SK-N-SH (cell line): ENCODE data around the gene TRIM50. TPM values are rescaled to one million over a fixed set of nuclear protein-coding genes. Genes with fewer than 3 reads are reported as not detected.
"Not testable (repeated sequence)": the region's sequence is repeated elsewhere in the genome, so short reads cannot be mapped to it uniquely, and the experiment has no call there.

Experiments
- CTCF ChIA-PET: fragments of 300-600, 350-600 bp; formaldehyde crosslinking; extraction: SDS; loops from one replicate; lab custom pipeline; 2021; lab: Yijun Ruan, JAX
- POLR2A ChIA-PET: fragments of 350-600 bp; sonication (Branson Sonifier 250); formaldehyde crosslinking; extraction: SDS; loops from one replicate; lab custom pipeline; 2020; ENCODE audit warnings: antibody characterized with exemption, inconsistent platforms; lab: Yijun Ruan, JAX
- DNase-seq: peaks from one replicate; pipeline ENCODE4 v3.0.0; 2012
- H2AFZ ChIP-seq: fragments of 200-600 bp; sonication (generic); 2 replicates; pipeline ENCODE4 v1.8.1; 2016; ENCODE audit warnings: antibody characterized with exemption, mild to moderate bottlenecking, low read depth
- H3F3A ChIP-seq: fragments of 200-600 bp; sonication (generic); replicated peaks from 2 replicates; pipeline ENCODE3; 2016; ENCODE audit warnings: antibody characterized with exemption, mild to moderate bottlenecking; ENCODE audit not compliant: insufficient read depth
- H3K27ac ChIP-seq, 2 experiments: fragments of 200-500 bp in 1 of 2; fragments of 200-600 bp in 1 of 2; sonication (Bioruptor generic) in 1 of 2; sonication (generic), shearing (Covaris generic) in 1 of 2; 2 replicates each; pipeline versions ENCODE4 v1.5.1 to v1.6.1; 2014 to 2016; ENCODE audit warnings: low read depth in 2 of 2, inconsistent platforms in 1 of 2, low read length in 1 of 2, mild to moderate bottlenecking in 1 of 2, mixed read lengths in 1 of 2
- H3K27me3 ChIP-seq: fragments of 200-600 bp; sonication (generic), shearing (Covaris generic); 2 replicates; pipeline ENCODE4 v1.6.1; 2016; ENCODE audit warnings: mixed run types; ENCODE audit not compliant: insufficient read depth
- H3K36me3 ChIP-seq, 2 experiments: fragments of 200-500 bp in 1 of 2; fragments of 200-600 bp in 1 of 2; sonication (Bioruptor generic) in 1 of 2; sonication (generic) in 1 of 2; replicated peaks in 1 of 2; 2 replicates each; pipeline versions ENCODE3 to v1.5.1; 2014 to 2016; ENCODE audit warnings: low read length in 1 of 2, mild to moderate bottlenecking in 1 of 2; ENCODE audit not compliant: insufficient read depth in 2 of 2, control insufficient read depth in 1 of 2
- H3K4me1 ChIP-seq, 2 experiments: fragments of 200-500 bp in 1 of 2; fragments of 200-600 bp in 1 of 2; sonication (Bioruptor generic) in 1 of 2; sonication (generic), shearing (Covaris generic) in 1 of 2; 2 replicates each; pipeline versions ENCODE4 v1.5.1 to v1.6.1; 2014 to 2016; ENCODE audit warnings: low read depth in 1 of 2, low read length in 1 of 2, mixed run types in 1 of 2; ENCODE audit not compliant: insufficient read depth in 2 of 2, control insufficient read depth in 1 of 2
- H3K4me2 ChIP-seq: fragments of 200-600 bp; sonication (generic), shearing (Covaris generic); 2 replicates; pipeline ENCODE4 v1.6.1; 2017; ENCODE audit warnings: mixed run types
- H3K4me3 ChIP-seq, 2 experiments: fragments of 200-500 bp in 1 of 2; fragments of 200-600 bp in 1 of 2; sonication (Bioruptor generic) in 1 of 2; sonication (generic), shearing (Covaris generic) in 1 of 2; 2 replicates each; pipeline versions ENCODE4 v1.5.1 to v1.8.1; 2014 to 2016; ENCODE audit warnings: low read depth in 2 of 2, inconsistent platforms in 1 of 2, low read length in 1 of 2, mild to moderate bottlenecking in 1 of 2, mixed read lengths in 1 of 2, moderate library complexity in 1 of 2
- H3K79me2 ChIP-seq: fragments of 200-600 bp; sonication (generic); 2 replicates; pipeline ENCODE4 v1.8.1; 2017; ENCODE audit warnings: mild to moderate bottlenecking; ENCODE audit not compliant: insufficient read depth
- H3K9ac ChIP-seq: fragments of 200-600 bp; sonication (generic); 2 replicates; pipeline ENCODE4 v1.6.1; 2017; ENCODE audit warnings: mixed run types
- H3K9me2 ChIP-seq: fragments of 200-600 bp; sonication (generic); 2 replicates; pipeline ENCODE4 v1.6.1; 2017; ENCODE audit warnings: mixed run types
- H3K9me3 ChIP-seq: fragments of 200-600 bp; sonication (generic); 2 replicates; pipeline ENCODE4 v1.6.1; 2017; ENCODE audit warnings: mixed run types, mild to moderate bottlenecking, moderate library complexity
- H4K20me1 ChIP-seq: fragments of 200-600 bp; sonication (generic); 2 replicates; pipeline ENCODE4 v1.6.1; 2017; ENCODE audit warnings: mild to moderate bottlenecking, mixed run types; ENCODE audit not compliant: insufficient read depth
- WGBS: methylation state at CpG from one replicate; pipeline ENCODE4 v1.1.6; 2017; ENCODE audit warnings: low lambda C conversion rate; 5-methylcytosine and 5-hydroxymethylcytosine counted together
- polyA plus RNA-seq, 3 experiments: library from polyadenylated mRNA; depleted of rRNA; stranded (reverse); fragments of >200 nt; gene quantifications; 2 replicates each; pipeline ENCODE4 v1.2.3, GENCODE V29; 2012
- small RNA-seq, 7 experiments: library from RNA; depleted of rRNA; stranded (forward); fragments of <200 nt; gene quantifications; one replicate each; pipeline ENCODE3, GENCODE V24; 2012

The TRIM50 gene
- polyA plus RNA-seq, 1 of the 3 experiments (the other 2 are of a cell fraction): not detected

- POLR2A ChIA-PET, H3K9me3 ChIP-seq, H3K4me1 ChIP-seq, H4K20me1 ChIP-seq, H3K9ac ChIP-seq, H3F3A ChIP-seq, H3K36me3 ChIP-seq, H3K79me2 ChIP-seq, CTCF ChIA-PET, H3K27me3 ChIP-seq, H3K4me2 ChIP-seq, H2AFZ ChIP-seq, H3K9me2 ChIP-seq, H3K27ac ChIP-seq, H3K4me3 ChIP-seq, DNase-seq: not testable (repeated sequence)
- 65% methylated on average over 4 of the region's 5 CpGs for WGBS
Measured at GRCh38 chr7:73277210-73277609, 50.7 kb downstream of the TRIM50 start.

DNA sequence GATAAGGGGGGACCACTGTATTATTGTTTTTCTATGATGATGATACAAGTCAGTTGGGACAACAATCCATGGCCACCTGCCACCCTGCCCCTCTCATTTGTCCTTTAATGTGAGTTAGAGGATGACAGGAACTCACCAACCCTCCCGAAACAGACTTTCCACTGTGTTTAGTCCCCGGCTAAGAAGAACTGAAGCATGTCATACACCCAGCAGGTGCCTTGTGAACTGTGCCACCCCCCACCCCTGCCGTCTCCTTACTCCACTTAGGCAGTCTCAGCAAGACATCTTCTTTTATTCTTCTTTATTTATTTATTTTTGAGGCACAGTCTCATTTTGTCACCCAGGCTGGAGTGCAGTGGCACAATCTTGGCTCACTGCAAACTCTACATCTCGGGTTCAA, 60.1 kb downstream of the TRIM50 start:
- H3K79me2 ChIP-seq, H3K36me3 ChIP-seq, H3K27ac ChIP-seq, H4K20me1 ChIP-seq, DNase-seq, H3F3A ChIP-seq, H3K9ac ChIP-seq, CTCF ChIA-PET, H3K4me3 ChIP-seq, H2AFZ ChIP-seq, H3K9me2 ChIP-seq, H3K4me2 ChIP-seq, H3K27me3 ChIP-seq, H3K9me3 ChIP-seq, POLR2A ChIA-PET, H3K4me1 ChIP-seq: not testable (repeated sequence)
- WGBS: 69% methylated on average over 3 of the region's 4 CpGs

- H3K9ac ChIP-seq, H3K4me1 ChIP-seq, H3K9me2 ChIP-seq, H2AFZ ChIP-seq, DNase-seq, POLR2A ChIA-PET, H3K27ac ChIP-seq, H3K36me3 ChIP-seq, H3K9me3 ChIP-seq, H4K20me1 ChIP-seq, H3K4me2 ChIP-seq, H3K79me2 ChIP-seq, H3K4me3 ChIP-seq, H3K27me3 ChIP-seq, CTCF ChIA-PET, H3F3A ChIP-seq: not testable (repeated sequence)
- WGBS: no CpG with 5 or more reads among the region's 22 CpGs
Measured at GRCh38 chr7:73266719-73267368, 61.0 kb downstream of the TRIM50 start.

Small RNAs within 50 kb of the gene (small RNA-seq; reads per million reads assigned to genes)
- 0 reads per million in 7 experiments for gene RNU6-1080P

Other genes with a start within 250 kb of the TRIM50 start
- 0.08 TPM in 1 of 2 replicates, not detected in the other for gene SPDYE9, start 242.0 kb downstream of the TRIM50 start, polyA plus RNA-seq (2012; rRNA removed)
- 59.2 and 60.0 TPM in 2 replicates for gene NSUN5, start 19.3 kb downstream of the TRIM50 start, polyA plus RNA-seq (2012; rRNA removed)
- not detected in 2 replicates for gene FKBP6, start 79 bp upstream of the TRIM50 start, polyA plus RNA-seq (2012; rRNA removed)
- 1.4 and 1.8 TPM in 2 replicates for gene FZD9, start 105.7 kb upstream of the TRIM50 start, polyA plus RNA-seq (2012; rRNA removed)
- gene BAZ1B, start 194.2 kb upstream of the TRIM50 start, polyA plus RNA-seq (2012; rRNA removed): 19.7 and 20.9 TPM in 2 replicates
- 107 and 114 TPM in 2 replicates for gene BCL7B, start 229.6 kb upstream of the TRIM50 start, polyA plus RNA-seq (2012; rRNA removed)